ENCODE results near the gene CAMSAP1.

- TF ChIP-seq ZFP3 (CRISPR knock-in tag; IDR thresholded peaks at IDR 0.05) (no peak), CSDC2 (CRISPR knock-in tag; IDR thresholded peaks at IDR 0.05) (no peak), ZC3H10 (CRISPR knock-in tag; IDR thresholded peaks at IDR 0.05) (no peak), POU6F1 (CRISPR knock-in tag; IDR thresholded peaks at IDR 0.05; ENCODE audit: borderline replicate concordance, low read depth) (no peak), ZFP30 (CRISPR knock-in tag; IDR thresholded peaks at IDR 0.05) (no peak), ZNF8 (CRISPR knock-in tag; IDR thresholded peaks at IDR 0.05) (no peak), PATZ1 (CRISPR knock-in tag; IDR thresholded peaks at IDR 0.05; ENCODE audit: borderline replicate concordance) (no peak)
These were observed 80.0 kb downstream of the CAMSAP1 start for GRCh38 chr9:135827301-135827700.

Measured in SK-N-SH treated with all-trans-retinoic acid at 6 μM for 48 hours (cell line).